Erythroblast (primary cell): ENCODE data around the gene BSND.

ENCODE experiments used
- GATA1 ChIP-seq: IDR thresholded peaks from 2 replicates; pipeline ENCODE4 v1.6.1; 2011; ENCODE audit warnings: low read depth, mild to moderate bottlenecking, control low read depth, low read length, moderate library complexity
- POLR2A ChIP-seq: IDR thresholded peaks from 2 replicates; pipeline ENCODE4 v1.6.1; 2011; ENCODE audit warnings: mild to moderate bottlenecking, low read length

DNA sequence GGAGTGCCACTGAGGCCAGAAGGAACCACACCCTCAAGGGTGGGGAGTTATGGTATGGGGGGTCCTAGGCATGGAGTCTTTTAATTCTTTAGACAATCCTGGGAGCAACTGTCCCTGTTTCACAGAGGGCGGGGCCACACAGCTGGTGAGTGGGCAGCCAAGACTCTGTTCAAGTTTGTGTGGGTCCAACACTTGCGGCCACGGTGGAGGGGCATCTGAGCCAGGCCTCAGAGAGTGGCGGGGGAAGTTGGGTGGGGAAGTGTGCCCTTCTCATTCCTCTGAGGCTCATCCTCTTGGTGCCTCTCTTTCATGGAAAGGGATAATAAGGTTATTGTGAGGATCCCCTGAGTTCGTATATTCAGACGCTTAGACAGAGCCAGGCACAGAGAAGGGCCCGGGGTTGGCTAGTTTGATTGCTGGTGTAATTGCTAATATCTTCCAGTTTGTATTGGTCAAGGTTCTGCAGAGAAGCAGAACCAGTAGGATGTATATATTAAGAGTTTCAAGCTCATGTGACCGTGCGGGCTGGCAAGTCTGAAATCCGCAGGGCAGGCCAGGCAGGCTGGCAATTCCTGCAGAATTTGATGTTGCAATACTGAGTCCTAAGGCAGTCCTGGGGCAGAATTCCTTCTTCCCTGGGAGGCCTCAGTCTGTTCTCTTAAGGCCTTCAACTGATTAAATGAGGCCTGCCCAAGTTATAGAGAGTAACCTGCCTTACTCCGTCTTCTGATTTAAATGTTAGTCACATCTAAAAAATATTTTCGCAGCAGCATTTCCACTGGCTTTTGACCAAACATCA, 56.5 kb downstream of the BSND start:
- TF ChIP-seq POLR2A = no peak
- TF ChIP-seq GATA1 = no peak
